ENCODE data around the gene IGF1R.

The IGF1R gene

GRCh38 chr15:98755781-98756180 is 107.4 kb downstream of the IGF1R start:
- TF ChIP-seq GABPA (IDR thresholded peaks at IDR 0.05; ENCODE audit: low read depth) = no peak
- no peak for TF ChIP-seq SPI1 (IDR thresholded peaks at IDR 0.05; ENCODE audit: borderline replicate concordance, low read depth)
- no peak for TF ChIP-seq POLR2AphosphoS5 (IDR thresholded peaks at IDR 0.05; ENCODE audit: low read depth)
- TF ChIP-seq REST (IDR thresholded peaks at IDR 0.05; ENCODE audit: insufficient replicate concordance, low read depth) = no peak
- no peak for TF ChIP-seq CTCF (IDR thresholded peaks at IDR 0.05; ENCODE audit: insufficient read depth, low read length)
- no peak for DNase-seq (ENCODE audit: low read depth in 1 of 2, low spot score in 1 of 2)
- Histone ChIP-seq H3K27ac (replicated peaks) (no peak overlapping the region), H3K27me3 (ENCODE audit: insufficient read depth, poor library complexity, severe bottlenecking) (no peaks in the 10 kb centered on the region), H3K4me3 (replicated peaks; ENCODE audit: insufficient read depth, low read length) (no peak overlapping the region)

- no peak for TF ChIP-seq CTCF (IDR thresholded peaks at IDR 0.05; ENCODE audit: insufficient read depth, low read length)
- TF ChIP-seq SPI1 (IDR thresholded peaks at IDR 0.05; ENCODE audit: borderline replicate concordance, low read depth) = no peak
- no peak for TF ChIP-seq GABPA (IDR thresholded peaks at IDR 0.05; ENCODE audit: low read depth)
- TF ChIP-seq POLR2AphosphoS5 (IDR thresholded peaks at IDR 0.05; ENCODE audit: low read depth) = no peak
- TF ChIP-seq REST (IDR thresholded peaks at IDR 0.05; ENCODE audit: insufficient replicate concordance, low read depth) = no peak
- Histone ChIP-seq H3K27ac (replicated peaks) (no peak overlapping the region), H3K27me3 (ENCODE audit: insufficient read depth, poor library complexity, severe bottlenecking) (no peaks in the 10 kb centered on the region), H3K4me3 (replicated peaks; ENCODE audit: insufficient read depth, low read length) (no peak overlapping the region)
- DNase-seq (ENCODE audit: low read depth in 1 of 2, low spot score in 1 of 2) = no peak
These were observed 109.9 kb downstream of the IGF1R start for GRCh38 chr15:98758224-98758623.

GRCh38 chr15:98759277-98759676 is 110.9 kb downstream of the IGF1R start:
- Histone ChIP-seq H3K27ac (replicated peaks) (no peak overlapping the region), H3K4me3 (replicated peaks; ENCODE audit: insufficient read depth, low read length) (no peak overlapping the region), H3K27me3 (ENCODE audit: insufficient read depth, poor library complexity, severe bottlenecking) (no peaks in the 10 kb centered on the region)
- TF ChIP-seq GABPA (IDR thresholded peaks at IDR 0.05; ENCODE audit: low read depth) = no peak
- no peak for TF ChIP-seq SPI1 (IDR thresholded peaks at IDR 0.05; ENCODE audit: borderline replicate concordance, low read depth)
- TF ChIP-seq POLR2AphosphoS5 (IDR thresholded peaks at IDR 0.05; ENCODE audit: low read depth) = no peak
- TF ChIP-seq REST (IDR thresholded peaks at IDR 0.05; ENCODE audit: insufficient replicate concordance, low read depth) = no peak
- TF ChIP-seq CTCF (IDR thresholded peaks at IDR 0.05; ENCODE audit: insufficient read depth, low read length) = no peak
- DNase-seq (ENCODE audit: low read depth in 1 of 2, low spot score in 1 of 2) = no peak
